GM19455 (cell line): ENCODE results near the gene TUFT1.
"Not testable (repeated sequence)": the region's sequence is repeated elsewhere in the genome, so short reads cannot be mapped to it uniquely, and the experiment has no call there.

Source experiments
- ATAC-seq: cut with Tn5 transposase; IDR thresholded peaks from one replicate; pipeline ENCODE4 v1.9.1; 2021; ENCODE audit not compliant: unreplicated experiment

Gene TUFT1

DNA sequence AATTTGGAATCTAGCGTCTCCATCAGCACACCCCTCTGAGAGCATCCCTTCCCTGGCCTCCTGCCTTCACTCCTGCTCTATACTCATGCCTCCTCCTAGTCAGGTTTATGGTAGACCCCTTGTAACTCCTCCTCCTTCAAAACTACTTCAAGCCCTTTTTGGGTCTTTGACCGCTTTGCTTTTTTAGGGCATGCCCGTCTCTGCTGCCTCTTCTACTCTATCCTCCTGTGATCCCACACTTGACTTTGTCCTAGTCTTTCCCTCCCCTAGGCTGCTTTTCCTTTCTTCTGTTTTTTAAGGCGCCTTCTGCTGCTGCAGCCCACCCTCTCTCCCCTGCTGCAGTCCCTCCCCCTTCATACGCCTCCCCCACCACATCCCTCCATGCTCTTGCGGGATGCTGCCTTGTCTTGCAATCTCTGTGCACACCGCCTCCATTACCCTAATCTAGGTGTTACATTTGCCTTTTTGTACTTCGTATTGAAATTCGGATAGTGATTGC is 73.2 kb downstream of the TUFT1 start:
- ATAC-seq: no peak

DNA sequence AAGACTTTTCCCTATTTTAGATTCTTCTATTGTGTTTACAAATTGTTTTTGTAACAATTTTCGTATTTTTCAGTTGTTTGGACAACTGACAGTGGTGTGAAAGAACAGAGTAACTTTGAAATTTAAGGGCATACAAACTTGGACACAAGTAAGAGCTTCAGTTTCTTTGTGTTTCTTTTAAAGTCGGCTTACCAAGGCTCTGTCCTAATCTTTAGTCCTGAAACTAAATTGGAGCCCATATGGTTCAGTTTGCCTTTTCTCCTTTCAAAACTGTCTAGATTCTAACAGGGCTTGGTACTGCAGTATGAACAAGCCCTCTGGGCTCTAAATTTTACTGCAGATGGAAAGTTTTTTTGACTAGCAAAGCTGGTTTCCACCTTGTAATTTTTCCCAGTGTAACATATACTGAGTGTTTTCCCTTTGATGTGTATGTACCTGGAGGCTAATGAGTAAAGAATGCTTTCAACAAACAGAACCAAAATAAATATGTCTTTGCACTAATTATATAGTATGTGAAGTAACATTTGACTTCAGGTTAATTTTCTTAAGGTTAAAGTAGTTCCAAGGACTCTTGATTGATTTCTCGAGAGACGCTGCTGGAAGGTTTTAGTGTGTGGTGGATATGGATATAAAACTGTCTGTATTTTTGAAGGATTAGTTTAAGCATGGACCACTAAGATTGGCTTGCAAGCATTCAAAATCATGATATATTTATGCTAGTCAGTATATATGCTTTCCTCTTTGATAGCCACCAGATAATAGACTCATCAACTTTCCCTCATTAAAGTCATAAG is 75.8 kb downstream of the TUFT1 start:
- ATAC-seq: no peak

DNA sequence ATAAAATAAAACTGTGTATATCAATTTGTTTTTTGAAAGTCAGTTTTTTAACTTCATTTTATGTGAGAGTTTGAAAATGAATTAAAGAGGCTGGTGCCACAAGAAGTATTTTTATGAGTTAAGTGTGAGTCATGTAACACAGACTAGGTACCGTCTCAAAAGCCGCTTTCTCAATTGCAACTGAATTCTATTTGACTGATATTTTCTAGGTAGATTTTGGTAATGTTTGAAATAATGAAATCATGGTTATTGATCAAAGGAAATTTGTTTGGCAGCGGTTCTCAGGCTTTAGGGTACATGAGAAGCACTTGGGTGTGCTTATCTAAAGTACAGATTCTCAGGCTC is 76.4 kb downstream of the TUFT1 start:
- ATAC-seq: no peak

DNA sequence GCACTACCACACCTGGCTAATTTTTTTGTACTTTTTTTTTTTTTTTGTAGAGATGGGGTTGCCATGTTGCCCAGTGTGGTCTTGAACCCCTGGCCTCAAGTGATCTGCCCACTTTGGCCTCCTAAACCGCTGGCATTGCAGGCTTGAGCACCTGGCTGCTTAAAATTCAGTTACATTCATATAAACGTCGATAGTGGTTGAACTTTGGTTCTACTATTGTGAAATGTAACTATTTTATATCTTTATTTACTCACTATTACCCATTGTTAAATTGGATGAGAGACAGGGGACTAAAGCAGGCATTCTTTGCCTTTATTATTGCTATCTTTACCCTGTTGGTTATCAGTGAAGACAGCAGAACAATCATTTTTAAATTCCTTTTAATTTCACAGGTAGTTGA is 77.9 kb downstream of the TUFT1 start:
- ATAC-seq: no peak

DNA sequence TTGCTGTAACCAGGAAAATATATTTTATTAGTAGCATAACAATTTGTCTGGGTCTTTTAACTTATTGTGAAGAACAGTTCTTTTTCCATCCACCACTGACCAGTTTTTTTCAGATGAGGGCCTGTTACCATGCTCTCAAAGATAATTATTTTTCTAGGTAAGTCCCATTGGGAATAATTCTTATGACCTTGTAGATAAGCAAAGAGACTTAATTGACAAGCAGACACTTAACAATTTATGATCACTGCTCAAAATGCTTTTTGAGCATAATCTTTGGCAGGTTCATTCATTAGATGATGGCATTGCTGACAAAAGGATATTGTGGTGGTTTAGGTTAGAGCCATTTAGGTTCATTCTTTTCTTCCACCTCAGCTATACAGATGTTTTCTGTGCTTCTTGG is 78.4 kb downstream of the TUFT1 start:
- ATAC-seq: no peak

DNA sequence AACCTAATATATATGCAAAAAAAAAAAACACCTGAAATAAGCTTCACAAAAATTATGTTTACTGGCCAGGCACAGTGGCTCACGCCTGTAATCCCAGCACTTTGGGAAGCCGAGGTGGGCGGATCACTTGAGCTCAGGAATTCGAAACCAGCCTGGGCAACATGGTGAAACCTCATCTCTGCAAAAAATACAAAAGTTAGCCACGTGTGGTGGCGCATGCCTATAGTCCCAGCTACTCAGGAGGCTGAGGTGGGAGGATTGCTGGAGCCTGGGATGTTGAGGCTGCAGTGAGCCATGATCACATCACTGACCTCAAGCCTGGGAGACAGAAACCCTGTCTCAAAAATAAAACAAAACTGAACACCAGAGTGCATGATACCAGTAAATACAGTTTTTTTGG is 78.9 kb downstream of the TUFT1 start:
- not testable (repeated sequence) for ATAC-seq

DNA sequence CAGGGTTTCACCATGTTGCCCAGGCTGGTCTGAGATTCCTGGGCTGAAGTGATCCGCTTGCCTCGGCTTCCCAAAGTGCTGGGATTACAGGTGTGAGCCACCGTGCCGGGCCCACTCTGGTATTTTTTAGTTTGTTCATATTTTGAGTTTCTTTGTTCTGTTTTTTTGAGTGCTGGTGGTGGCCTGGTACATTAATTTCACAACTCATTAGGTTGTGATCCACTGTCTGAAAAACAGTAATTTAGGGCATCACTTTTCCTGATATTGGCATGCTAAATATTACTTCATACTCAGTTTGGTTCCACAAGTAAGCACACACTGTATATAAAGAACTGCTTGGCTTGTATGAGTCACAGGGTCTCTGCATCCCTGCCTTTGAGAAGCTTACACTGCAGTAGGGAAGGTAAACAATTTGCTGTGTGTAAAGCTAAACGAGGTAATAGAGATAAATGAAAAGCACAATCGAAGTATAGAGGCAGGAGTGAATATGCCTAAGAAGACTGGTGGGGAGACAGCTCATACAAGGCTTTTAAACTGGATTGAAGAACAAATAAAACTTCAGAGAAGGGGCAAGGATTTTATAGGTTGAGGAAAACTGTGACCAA is 79.5 kb downstream of the TUFT1 start:
- no peak for ATAC-seq

DNA sequence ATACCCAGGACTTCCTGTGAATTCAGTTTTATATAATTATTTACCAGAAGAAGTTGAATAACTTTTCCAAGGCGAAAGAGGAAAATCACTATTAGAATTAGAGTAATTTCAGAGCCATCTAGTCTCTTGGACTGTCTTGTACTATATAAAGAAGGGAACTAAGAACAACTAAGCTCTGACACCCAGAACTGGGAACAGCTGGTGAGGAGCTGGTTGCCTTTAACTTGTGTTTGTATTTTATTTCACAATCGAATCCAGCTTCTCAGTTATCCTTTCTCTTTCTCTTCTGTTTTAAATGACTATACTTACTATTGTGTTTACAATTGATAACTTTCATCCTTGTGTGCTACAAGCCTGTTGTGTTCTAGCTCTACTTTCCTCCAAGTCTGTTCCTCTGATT is 80.2 kb downstream of the TUFT1 start:
- no peak for ATAC-seq

DNA sequence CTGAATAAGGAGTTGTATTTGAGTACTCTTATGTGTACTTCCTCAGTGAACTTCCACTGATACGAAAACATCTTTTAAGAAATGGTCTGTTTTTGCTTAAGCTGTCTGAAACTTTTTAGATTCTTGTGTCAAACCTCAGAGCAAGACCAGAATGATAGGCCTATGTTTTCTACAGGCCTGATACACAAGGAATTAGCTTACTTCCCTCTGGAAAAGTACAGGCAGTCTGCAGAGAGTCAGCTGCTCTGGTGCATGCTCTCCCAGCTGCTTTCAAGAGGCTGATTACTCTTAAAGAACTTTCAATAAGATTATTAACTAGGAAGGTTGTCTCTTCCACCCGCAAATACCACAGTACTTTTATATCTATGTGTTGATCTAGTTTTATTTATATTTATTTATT is 81.2 kb downstream of the TUFT1 start:
- no peak for ATAC-seq

DNA sequence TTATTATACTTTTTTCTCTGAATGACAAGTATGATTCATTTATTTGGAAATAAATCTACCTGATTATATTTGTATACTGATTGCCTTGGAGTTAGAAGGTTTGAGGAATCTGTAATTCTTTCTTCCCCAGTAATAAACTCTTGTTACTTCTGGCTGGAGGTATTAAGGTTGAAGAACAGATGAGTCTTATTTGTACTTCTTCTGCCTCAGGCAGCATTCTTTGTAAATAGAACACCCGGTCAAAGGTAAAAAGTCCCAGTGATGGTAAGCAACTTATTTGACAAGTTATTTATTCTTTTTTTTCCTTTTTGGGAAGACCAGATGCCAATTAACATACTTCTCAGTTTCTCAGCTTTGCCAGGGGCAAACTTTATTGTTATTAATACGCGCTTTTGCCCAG is 84.7 kb downstream of the TUFT1 start:
- no peak for ATAC-seq

DNA sequence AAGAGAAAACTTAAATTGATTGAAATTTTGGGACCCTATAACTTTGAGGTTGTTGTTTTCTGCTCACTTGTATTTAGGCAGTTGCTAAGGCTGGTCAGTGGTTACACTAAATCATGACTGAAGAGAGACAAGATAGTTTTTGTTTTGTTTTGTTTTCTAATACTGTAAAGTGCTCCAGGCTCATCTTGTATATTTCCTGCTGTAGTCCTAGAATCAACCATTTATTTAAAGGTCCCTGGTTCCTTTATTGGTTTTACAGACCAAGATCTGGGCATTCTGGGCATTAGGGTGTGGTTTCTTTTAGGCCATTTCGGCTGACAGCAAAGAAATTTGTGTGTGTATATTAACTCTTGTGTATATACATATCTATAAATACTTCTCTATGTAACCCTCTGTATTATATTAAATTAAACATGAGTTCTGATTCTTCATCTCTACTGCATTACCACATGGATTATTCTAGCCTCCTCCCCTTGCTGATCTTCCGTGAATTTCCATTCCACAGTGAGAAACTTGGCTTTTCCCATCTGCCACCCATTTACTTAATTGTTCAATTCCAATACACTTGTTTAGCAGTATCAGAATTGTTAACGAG is 86.7 kb downstream of the TUFT1 start:
- no peak for ATAC-seq

DNA sequence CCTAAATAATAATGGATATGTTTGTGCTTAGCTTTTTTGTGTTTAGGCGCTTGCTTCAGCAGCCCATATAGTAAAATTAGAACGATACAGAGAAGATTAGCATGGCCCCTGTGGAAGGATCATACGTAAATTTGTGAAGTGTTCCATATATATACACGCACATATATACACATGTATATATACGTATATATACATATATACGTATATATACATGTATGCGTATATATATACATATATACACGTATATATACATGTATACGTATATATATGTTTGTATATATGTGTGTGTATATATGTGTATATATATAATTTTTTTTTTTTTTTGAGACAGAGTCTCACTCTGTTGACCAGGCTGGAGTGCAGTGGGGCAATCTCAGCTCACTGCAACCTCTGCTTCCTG is 89.2 kb downstream of the TUFT1 start:
- ATAC-seq: no peak
